Thyroid gland (tissue), 4 donors: ENCODE results near the gene ATG16L1. TPM values are rescaled to one million over a fixed set of nuclear protein-coding genes. Genes with fewer than 3 reads are reported as not detected.

Source experiments
- DNase-seq, 2 donors: peaks; one replicate each; pipeline ENCODE4 v3.0.0-alpha.2; 2019
- H3K27ac ChIP-seq, 3 donors: fragments of 200-600 bp; sonication (generic); 1 replicate in 2 of 3; 2 replicates in 1 of 3; pipeline ENCODE4 v1.5.1; 2016 to 2019; ENCODE audit warnings: mild to moderate bottlenecking in 1 of 3, moderate library complexity in 1 of 3
- H3K27me3 ChIP-seq: fragments of 200-600 bp; sonication (generic); one replicate; pipeline ENCODE4 v1.5.1; 2019
- H3K36me3 ChIP-seq, 2 donors: fragments of 200-600 bp; sonication (generic); one replicate each; pipeline ENCODE4 v1.5.1; 2016 to 2019
- H3K4me1 ChIP-seq, 2 donors: fragments of 200-600 bp; sonication (generic); one replicate each; pipeline ENCODE4 v1.5.1; 2017 to 2019
- H3K4me3 ChIP-seq, 3 donors: fragments of 200-600 bp; sonication (generic); replicated peaks in 1 of 3; 1 replicate in 2 of 3; 2 replicates in 1 of 3; pipeline ENCODE4 v1.5.1; 2016; ENCODE audit warnings: mild to moderate bottlenecking in 1 of 3
- H3K9me3 ChIP-seq: fragments of 200-600 bp; sonication (generic); one replicate; pipeline ENCODE4 v1.5.1; 2017
- CTCF ChIP-seq, 6 experiments: fragments of 200-600 bp in 3 of 6; fragments of 450-650 bp in 3 of 6; sonication (generic) in 3 of 6; IDR thresholded peaks; one replicate each; pipeline ENCODE4 v1.5.1; 2016 to 2019; ENCODE audit warnings: antibody characterized with exemption in 6 of 6, mild to moderate bottlenecking in 2 of 6, inconsistent platforms in 1 of 6, moderate library complexity in 1 of 6
- POLR2A ChIP-seq, 2 donors: fragments of 450-650 bp; IDR thresholded peaks; one replicate each; pipeline ENCODE4 v1.6.1; 2017; ENCODE audit warnings: antibody characterized with exemption in 2 of 2, mild to moderate bottlenecking in 2 of 2, moderate library complexity in 1 of 2
- WGBS, 2 donors: methylation state at CpG; one replicate each; pipeline ENCODE4 v1.1.5; 2017; 5-methylcytosine and 5-hydroxymethylcytosine counted together
- intact Hi-C: fragments of 100-400 bp; cut with DNase I; formaldehyde crosslinking; loops from one replicate; pipeline ENCODE4 v1.15.1; 2023
- total RNA-seq, 4 donors: library from RNA; depleted of rRNA; stranded (reverse); fragments of >200 nt; gene quantifications; one replicate each; pipeline ENCODE4 v1.2.3, GENCODE V29; 2016

The ATG16L1 gene
- total RNA-seq, 4 donors from 2014 or later, result 52.7 to 112 (median 78.9) TPM

GRCh38 chr2:233225230-233226068 lies 26.0 kb upstream of the ATG16L1 start:
- no peaks in the 10 kb centered on the region for H3K27me3 ChIP-seq
- H3K27ac ChIP-seq, result no peak overlapping the region
- no peak for DNase-seq
- no peaks in the 10 kb centered on the region for H3K36me3 ChIP-seq
- no peak overlapping the region for H3K4me3 ChIP-seq
- 88 to 89% methylated on average over 5 of the region's 5 CpGs for WGBS, 2 donors
- no peak for TF ChIP-seq POLR2A (IDR thresholded peaks at IDR 0.05)
- TF ChIP-seq CTCF (IDR thresholded peaks at IDR 0.05), result no peak
- intact Hi-C loops, result no loop called here
- H3K9me3 ChIP-seq, result no peaks in the 10 kb centered on the region
- no peaks in the 10 kb centered on the region for H3K4me1 ChIP-seq

GRCh38 chr2:233226511-233227031 lies 24.9 kb upstream of the ATG16L1 start:
- H3K9me3 ChIP-seq, result no peaks in the 10 kb centered on the region
- DNase-seq, result no peak
- no peak for TF ChIP-seq CTCF (IDR thresholded peaks at IDR 0.05)
- TF ChIP-seq POLR2A (IDR thresholded peaks at IDR 0.05), result no peak
- H3K36me3 ChIP-seq, result no peaks in the 10 kb centered on the region
- H3K4me3 ChIP-seq, result no peak overlapping the region
- no peak overlapping the region for H3K27ac ChIP-seq
- intact Hi-C loops, result no loop called here
- 83 to 92% methylated on average over 2 of the region's 2 CpGs for WGBS, 2 donors
- no peaks in the 10 kb centered on the region for H3K4me1 ChIP-seq
- H3K27me3 ChIP-seq, result no peaks in the 10 kb centered on the region

DNA sequence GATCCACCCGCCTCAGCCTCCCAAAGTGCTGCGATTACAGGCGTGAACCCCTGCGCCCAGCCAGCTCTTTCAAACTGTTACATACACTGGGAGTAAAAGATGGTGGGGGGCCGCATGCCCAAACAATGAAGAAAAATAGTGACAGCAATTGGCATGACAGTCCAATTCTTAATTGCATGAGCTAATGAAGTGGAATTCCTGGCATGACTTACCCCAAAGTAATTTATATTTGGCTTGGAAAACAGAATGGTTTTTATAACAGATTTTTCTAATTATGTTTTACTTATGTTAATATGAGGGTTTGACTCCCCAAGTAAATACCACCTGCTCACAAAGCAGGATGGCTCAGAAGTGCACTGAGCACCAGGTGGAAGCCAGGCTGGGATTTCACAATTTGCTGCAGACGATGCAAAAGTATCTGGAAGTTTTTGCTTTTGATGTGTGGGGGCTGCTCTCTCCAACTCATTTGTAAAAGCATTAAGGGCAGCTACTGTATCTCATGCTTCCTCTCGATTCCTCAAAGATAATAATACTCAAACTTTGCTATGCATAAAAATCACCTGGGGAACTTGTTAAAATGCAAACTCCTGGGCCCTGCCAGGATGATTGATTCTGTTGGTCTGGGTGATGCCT lies 24.0 kb upstream of the ATG16L1 start:
- TF ChIP-seq POLR2A (IDR thresholded peaks at IDR 0.05) (no peak), CTCF (IDR thresholded peaks at IDR 0.05) (no peak)
- 79 to 86% methylated on average over 7 of the region's 7 CpGs for WGBS, 2 donors
- H3K9me3 ChIP-seq, result no peaks in the 10 kb centered on the region

GRCh38 chr2:233228376-233228775 lies 23.1 kb upstream of the ATG16L1 start:
- Histone ChIP-seq H3K36me3 (no peaks in the 10 kb centered on the region), H3K27me3 (no peaks in the 10 kb centered on the region), H3K4me3 (no peak overlapping the region), H3K9me3 (no peaks in the 10 kb centered on the region), H3K27ac (no peak overlapping the region), H3K4me1 (no peaks in the 10 kb centered on the region)
- TF ChIP-seq CTCF (IDR thresholded peaks at IDR 0.05), result no peak
- TF ChIP-seq POLR2A (IDR thresholded peaks at IDR 0.05), result no peak
- 86 to 92% methylated on average over 3 of the region's 3 CpGs for WGBS, 2 donors
- intact Hi-C loops, result no loop called here
- DNase-seq, result no peak

More for the DNA sequence above, 24.0 kb upstream of the ATG16L1 start:
- Histone ChIP-seq H3K27me3 (no peaks in the 10 kb centered on the region), H3K4me1 (no peaks in the 10 kb centered on the region), H3K36me3 (no peaks in the 10 kb centered on the region), H3K4me3 (no peak overlapping the region), H3K27ac (no peak overlapping the region)
- no peak for DNase-seq
- intact Hi-C loops, result no loop called here
